HG02798 (cell line): ENCODE measurements around the gene MRC1.

Experiments used
- ATAC-seq: cut with Tn5 transposase; IDR thresholded peaks from one replicate; pipeline ENCODE4 v1.9.1; 2021; ENCODE audit warnings: mild to moderate bottlenecking; ENCODE audit not compliant: unreplicated experiment, poor library complexity

Gene MRC1

DNA sequence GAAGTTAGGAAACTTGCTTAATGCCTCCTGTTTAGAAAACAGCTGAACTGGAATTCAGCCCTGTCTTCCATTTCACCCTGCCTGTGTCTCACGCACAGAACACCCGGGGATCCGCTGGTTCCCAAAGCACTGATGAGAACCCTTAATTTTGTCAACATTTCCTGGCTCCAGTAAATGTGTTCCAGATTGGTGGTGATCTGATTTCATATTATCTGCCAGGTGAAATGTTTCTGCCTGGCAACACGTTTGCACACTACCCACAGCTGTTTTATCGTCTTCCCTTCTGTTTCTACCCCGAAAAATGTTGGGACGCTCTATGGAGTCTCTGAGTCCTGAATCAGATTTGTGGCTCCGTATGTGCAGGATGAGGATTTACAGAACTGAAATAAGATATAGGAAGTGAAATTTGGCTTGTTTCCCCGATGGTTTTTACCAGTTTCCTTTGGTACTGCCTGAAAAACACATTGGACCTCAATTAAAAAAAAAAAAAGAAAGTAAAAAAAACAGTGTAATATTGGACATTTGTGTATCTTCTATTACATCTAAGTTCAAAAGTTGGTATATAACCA lies 29.0 kb downstream of the MRC1 start:
- ATAC-seq: no peak

DNA sequence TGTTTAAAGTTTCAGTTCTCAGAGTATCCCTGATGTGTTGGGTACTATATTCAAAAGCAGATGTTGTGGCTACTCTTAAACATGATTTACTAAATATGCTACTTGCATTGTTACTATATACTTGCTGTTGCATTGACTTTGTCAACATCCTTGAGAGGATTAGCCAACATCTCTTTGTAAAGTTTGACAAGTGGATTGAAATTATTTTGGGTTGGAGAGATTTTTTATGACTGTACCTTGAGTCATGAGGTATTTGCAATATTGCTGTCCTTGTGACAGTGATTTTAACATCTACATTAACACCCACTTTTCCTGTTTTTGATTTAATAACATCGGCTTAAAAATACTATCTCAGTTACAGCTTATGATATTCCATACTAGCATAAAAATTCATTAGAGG lies 31.9 kb downstream of the MRC1 start:
- ATAC-seq: no peak

DNA sequence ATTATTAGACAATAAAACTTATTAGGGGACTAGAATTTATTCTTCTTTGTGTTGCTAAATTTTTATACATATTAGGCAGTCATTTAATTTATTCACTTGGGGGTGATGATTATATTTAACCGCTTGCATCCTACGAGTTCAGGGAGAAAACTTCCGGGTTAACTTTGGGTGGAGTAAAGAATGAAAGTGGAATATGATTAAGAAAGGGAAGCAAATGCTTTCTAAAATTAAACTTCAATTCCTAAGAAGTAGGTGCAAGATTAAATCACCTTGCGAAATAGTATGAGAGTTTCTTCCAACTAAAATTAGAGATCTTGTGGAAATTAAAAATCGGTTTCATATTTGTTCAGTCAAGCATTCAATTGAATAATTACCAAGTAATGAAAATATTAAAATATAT lies 33.5 kb downstream of the MRC1 start:
- no peak for ATAC-seq

DNA sequence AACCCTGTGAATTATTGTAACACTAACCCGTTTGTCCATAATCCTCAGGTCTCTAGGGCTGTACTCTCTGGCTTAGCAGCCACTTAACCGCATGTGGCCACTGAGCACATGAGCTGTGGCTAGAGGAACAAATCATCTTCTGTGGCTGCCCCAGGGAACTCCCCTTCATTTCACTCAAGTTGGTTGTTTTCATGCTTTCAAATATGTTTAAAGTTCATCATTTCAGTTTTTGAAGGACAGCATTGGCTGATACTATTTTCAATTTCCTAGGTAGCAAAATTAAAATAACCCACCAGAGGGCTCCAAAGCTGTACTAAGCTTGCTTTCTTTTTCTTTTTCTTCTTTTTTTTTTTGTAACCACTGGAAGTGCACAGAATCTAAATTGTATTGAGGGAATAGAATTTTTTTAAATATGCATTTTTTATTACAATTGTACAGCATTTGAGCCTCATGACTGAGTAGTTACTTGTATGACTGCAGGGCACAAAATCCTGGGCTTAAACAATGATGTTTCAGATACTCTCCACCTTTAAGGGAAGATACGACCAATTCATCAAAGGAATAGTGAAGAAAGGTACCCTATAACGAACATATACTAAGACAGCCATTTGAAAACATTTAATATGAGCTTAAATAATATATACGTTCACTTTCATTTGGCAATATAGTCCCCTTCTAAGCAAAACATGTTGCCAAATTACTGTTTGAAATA lies 38.6 kb downstream of the MRC1 start:
- no peak for ATAC-seq

DNA sequence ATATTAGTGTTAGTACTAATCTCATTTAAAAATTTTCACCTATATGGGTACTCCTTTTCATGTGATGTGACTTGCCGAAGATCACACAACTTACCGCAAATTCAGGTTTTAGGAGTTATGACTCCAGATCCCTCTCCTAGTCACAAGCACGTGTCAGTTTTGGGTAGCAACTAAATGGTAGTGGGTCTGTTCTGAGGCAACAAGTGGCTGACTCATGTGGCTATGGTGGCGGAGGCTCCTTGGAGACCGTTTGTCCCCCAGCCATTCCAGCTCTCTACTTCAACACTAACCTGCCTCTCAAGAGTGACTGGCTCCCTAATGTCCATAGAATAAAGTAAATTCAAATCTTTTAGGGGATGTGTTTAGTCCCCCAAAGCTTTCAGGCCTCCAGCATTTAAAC lies 39.5 kb downstream of the MRC1 start:
- no peak for ATAC-seq

DNA sequence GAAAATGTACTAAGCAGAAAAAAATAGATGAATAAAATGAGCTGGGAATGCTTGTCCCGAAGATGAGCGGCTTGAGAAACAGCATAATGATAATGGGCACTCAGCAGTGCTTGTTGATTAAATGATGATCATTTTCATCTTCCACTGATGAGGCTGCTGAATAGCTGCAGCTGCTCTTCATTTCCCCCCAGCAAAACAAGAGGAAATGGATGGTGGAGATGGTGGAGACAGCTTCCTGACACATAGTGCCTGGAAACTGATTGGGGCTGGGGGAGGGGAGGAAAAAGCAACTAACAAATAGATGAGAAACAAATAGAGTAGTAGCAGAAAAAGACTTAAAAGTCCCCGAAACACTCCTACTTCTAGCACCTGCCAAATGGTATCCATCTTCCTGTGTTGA lies 41.4 kb downstream of the MRC1 start:
- ATAC-seq: no peak

DNA sequence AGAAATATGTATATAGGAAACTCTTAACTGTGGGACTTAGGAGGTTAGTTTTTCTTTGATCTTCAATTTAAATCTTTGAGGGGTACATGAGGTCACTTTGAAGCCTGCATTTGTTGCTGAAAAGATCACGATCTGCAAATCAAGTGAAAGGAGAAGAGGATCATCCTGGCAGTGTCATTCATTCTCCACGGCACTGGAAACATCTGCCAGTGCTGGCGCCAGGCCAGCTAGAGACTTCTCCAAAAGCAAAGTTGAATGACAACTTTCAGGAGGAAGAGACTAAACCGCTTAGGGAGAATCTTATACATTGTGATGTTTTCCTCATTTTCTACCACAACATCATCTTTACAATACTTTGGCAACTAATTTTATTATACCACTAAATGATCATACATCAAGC lies 42.5 kb downstream of the MRC1 start:
- ATAC-seq: no peak

DNA sequence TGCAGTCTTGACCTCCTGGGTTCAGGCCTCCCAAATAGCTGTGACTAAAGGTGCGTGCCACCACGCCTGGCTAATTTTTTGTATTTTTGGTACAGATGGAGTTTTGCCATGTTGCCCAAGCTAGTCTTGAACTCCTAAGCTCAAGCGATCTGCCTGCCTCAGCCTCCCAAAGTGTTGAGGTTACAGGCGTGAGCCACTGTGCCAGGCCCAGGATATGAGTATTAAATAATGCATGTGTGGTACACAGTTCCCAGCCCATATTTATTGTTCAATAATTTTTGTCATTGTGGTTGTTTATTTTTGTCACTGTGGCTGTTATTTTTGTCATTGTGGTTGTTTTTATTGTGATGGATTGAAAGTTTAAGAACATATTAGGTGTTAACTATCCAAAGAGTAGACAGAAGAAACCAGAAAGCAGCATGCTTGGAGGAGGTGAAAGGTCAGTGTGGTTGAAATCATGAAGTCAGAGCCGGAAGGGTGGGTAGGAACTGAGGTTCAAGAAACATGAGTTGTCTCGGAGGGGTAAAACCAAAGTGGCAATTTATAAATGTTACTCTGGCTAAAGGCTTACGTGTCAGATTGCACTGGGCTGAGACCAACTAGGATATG lies 45.0 kb downstream of the MRC1 start:
- ATAC-seq: peak; percentile 47

DNA sequence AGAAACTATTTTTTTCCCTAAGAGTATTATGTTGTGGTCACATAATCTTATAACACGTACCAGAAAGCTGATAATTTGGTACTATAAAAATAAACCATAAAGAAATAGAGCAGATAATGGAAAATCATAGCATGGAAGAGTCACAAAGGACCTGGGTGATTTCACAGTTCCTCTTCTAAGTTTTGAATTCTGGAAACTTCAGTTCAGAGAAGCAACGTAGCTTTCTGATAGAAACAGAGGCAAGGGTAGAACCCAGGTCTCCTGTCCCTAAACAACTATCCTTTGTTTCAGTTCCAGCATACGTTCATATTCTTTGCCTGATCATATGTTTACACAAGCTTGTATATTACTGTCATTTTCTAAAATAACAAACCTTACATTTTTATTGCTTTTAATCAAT lies 47.9 kb downstream of the MRC1 start:
- no peak for ATAC-seq

DNA sequence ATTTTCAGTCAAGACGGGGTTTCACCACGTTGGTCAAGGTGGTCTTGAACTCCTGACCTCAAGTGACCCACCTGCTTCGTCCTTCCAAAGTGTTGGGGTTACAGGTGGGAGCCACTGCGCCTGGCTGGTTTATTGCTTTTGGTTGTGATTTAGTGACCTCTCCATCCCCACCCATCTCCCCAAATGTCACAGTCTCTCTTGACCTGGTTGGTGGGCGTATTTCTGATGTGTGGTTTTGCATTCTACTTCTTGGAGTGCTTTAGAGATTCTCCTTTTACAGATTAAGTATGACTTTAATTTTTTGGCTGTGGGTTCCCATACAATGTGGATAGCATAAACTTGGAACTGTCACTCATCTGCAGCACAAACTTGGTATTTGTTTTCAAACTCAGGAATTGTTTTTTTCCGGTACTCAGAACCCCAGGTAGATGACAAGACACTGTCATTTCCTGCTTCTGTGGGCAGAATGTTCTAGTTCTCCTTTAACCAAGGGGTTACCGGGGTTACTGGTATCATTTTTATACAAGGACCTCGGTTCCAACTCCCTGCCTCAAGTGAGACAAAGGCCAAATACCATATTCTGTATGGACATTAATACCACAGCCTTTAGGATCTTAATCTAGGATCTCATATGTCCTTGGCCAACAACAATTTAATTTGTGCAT lies 50.5 kb downstream of the MRC1 start:
- ATAC-seq: no peak

DNA sequence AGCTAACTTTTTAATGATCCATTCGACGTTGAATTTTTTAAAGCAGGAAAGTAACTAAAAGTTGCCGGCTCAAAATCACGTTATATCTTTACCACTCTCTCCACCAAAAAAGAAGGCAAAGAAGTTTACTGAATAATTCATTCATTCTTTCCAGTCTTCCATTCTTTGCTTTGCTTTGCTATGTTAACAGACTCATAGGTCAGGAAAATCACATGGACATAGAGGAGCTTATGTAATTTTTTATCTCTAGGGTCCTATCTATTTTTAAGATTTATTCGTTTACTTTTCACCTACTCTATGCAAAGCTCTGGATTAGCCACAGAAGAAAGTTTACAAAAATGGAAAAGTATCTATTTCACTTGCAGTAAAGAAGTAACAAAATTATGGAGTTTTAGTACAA lies 52.6 kb downstream of the MRC1 start:
- no peak for ATAC-seq

DNA sequence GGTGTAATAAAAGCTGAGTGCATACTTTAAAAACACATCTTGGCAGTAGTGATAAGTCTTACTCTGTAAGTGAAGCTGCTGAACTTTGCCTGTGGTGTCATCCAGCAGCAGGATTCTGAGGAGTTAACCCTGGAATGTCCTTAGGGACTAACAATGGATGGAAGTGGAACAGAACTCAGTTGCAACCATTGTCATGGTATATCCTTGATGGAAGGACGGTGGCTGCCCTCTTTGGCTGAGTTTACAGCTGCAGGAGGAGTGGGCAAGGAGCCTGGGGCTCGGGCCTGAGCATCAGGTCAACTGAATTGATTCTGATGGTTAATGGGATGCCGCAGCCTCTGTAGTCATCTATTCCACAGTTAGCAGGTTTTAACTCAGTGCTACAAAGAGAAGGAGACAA lies 56.2 kb downstream of the MRC1 start:
- ATAC-seq: no peak

DNA sequence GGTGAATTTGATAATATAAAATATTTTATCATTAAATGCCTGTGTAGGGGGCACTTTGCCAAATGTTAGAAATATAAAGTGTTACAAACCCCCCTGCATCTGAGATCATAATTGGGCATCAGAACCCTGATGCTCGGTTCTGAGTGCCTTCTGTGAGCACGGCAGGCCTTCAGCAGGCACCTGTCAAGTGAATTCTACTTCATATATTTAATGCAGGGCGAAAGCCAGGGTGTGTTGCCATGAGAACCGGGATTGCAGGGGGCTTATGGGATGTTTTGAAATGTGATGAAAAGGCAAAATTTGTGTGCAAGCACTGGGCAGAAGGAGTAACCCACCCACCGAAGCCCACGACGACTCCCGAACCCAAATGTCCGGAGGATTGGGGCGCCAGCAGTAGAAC lies 57.2 kb downstream of the MRC1 start:
- no peak for ATAC-seq

DNA sequence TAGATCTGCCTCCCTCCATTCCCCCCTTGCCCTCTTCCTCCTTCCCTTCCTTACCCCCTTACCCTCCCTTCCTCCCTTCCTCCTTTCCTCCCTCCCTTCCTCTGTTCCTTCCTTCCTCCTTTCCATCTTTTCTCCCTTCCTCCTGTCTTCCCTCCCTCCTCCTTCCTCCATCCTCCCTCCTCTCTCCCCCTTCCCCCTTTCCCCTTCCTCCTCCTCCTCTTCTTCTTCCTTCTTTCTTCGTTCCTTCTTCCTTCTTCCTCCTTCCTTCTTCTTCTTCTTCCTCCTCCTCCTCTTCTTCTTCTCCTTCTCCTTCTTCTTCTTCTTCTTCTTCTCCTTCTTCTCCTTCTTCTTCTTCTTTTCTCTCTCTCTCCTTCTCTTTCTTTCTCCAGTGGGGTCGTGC lies 57.9 kb downstream of the MRC1 start:
- ATAC-seq: no peak

DNA sequence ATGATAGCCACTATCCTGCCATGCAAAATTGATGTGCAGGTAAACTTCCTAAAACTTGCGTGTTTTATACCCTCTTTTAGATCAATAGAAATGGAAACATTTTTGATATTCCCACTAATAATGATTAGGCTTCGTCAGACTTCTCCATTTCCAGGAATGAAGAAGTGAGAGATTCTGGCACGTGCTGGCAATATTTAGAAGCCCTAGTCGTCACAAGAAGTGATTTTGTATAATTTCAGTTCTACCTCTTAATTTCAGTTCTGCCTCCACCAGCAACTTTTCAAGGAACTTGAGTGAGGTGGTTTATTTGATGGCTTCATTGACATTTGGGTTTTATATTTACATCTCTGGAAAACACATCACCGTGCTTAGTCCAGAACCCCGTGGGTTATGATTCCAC lies 61.9 kb downstream of the MRC1 start:
- no peak for ATAC-seq

DNA sequence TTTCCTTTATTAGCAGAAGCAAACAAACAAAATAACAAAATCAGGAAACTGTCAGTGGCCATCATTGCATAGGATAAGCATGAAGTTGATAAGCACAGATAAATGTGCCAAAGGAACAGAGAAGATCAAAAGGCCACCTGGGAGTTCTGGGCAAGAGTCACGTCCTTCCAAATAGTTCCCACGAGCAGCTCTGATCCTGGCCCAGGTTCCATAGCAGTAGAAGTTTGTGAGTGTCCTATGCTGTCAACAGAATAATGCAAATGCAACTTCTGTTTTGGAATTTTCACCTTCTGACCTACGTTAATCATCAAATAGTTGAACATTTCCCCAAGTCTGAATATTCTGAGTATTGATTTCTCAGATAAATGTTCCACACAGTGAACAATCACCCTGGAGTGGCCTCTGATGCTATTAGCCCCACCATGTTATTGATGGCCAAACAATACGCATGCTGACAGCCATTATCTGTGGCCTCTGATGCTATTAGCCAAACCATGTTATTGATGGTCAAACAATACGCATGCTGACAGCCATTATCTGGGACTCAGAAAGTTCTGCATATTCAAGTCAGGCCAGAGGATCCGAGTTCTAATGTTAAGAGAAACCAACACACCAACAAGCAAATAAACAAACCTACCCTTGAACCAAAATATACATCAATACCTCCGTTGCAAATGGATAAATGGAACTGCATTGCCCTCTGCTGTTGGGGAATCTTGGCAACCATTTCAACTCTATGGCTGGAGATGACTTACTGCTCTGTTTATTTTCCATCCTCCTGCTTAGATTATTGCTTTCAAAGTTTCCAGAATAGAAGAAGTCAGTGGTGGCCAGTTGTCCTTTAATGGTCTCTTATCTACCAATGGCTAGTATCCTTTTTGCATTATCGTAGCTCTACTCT lies 63.3 kb downstream of the MRC1 start:
- ATAC-seq: no peak

DNA sequence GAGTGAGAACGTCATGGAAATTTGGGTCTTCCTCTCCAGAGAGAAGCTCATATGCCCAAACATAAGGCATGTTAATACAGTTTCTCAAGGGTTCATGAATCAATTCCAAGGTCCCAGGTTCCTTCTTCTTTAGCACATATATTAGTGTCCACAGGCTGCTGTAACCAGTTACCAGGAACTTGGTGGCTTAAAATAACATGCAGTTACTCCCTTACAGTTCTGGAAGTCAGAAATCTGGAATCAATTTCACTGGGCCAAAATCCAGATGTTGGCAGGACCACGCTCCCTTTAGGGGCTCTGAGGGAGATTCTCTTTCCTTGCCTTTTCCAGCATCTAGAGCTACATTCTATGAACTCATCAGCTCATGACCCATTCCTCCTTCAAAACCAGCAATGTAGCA lies 64.8 kb downstream of the MRC1 start:
- no peak for ATAC-seq

DNA sequence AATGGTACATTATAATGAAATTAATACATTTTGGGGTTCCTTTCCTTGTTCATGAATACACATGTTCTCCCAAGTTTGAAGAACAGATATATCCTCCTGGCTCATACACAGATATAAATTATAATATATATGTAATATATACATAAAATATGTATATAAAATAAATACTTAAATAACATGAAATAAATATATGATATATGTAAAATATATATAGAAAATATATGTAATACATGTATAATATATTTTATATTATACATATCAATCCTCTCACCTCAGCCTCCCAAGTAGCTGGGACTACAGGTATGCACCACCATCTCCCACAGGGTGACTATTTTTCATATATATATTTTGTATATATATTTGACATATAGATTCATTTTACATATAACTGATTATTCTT lies 68.0 kb downstream of the MRC1 start:
- no peak for ATAC-seq

DNA sequence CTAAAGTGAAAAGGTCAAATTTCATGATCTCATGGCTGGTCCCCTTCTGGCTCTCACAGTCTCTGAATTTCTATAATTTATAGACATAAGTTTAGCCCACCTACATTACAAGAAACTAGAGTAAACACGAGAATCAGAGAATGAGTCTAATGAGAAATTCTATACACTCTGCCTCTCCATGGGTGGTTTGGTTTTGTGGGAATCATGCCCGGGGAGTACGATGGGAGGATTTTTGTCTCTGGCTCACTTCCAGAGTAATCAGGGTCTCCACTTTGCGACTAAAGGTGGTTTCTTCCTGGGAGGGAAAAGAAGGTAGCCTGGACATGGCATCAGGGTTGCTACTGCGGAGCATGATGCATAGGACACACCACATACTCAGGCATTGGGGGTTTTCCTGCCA lies 69.7 kb downstream of the MRC1 start:
- ATAC-seq: no peak

DNA sequence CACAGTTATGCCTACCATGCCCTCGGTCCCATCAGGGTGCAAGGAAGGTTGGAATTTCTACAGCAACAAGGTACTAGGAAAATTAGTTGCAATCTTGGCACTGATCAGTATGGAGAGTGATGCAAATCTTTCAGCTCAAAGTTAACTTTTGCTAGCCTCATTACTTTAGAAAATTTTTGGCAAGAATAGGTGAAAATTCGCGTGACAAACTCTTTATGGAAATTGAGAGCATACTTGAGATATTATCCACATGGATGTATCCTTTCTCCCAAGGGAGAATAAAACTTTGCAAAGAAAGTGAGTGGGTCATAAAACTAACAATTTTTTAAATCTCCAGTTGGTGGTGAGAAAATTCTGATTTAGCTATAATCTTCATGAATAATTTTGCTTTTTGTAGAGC lies 71.5 kb downstream of the MRC1 start:
- no peak for ATAC-seq

DNA sequence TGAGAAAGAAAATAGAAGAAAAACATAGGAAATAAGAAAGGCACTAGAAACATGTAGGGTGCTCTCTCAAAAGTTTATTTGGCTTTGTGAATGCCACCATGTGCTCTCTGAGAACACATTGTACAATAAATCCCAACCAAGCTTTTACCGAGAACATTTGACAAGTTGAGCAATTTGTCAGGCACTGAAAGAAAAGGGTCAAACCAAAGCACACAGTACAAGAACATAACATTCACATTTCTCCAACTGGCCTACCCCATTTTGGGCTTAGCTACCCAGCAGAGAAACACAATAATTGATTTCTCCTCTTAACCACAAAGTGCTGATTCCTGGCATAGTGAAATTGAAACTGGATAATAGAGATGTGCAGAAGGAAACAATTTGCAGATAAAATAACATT lies 73.4 kb downstream of the MRC1 start:
- no peak for ATAC-seq
